Activated T-cell treated with anti-CD3 and anti-CD28 coated beads for 4 hours (primary cell): ENCODE measurements around the gene C2orf49.
"Not testable (repeated sequence)": the region's sequence is repeated elsewhere in the genome, so short reads cannot be mapped to it uniquely, and the experiment has no call there.

Experiments used
- DNase-seq: peaks from one replicate; pipeline ENCODE4 v3.0.0-alpha.2; 2020

Gene C2orf49

GRCh38 chr2:105321875-105322646, 15.3 kb upstream of the C2orf49 start:
- DNase-seq = no peak

GRCh38 chr2:105323111-105323510, 14.2 kb upstream of the C2orf49 start:
- no peak for DNase-seq

GRCh38 chr2:105324101-105324500, 13.2 kb upstream of the C2orf49 start:
- no peak for DNase-seq

GRCh38 chr2:105324732-105325131, 12.6 kb upstream of the C2orf49 start:
- no peak for DNase-seq

GRCh38 chr2:105325389-105325963, 11.9 kb upstream of the C2orf49 start:
- no peak for DNase-seq

- not testable (repeated sequence) for DNase-seq
These were observed 10.1 kb upstream of the C2orf49 start for GRCh38 chr2:105327271-105327670.

- no peak for DNase-seq
These were observed 9.7 kb upstream of the C2orf49 start for GRCh38 chr2:105327690-105328089.

GRCh38 chr2:105328281-105329196, 8.8 kb upstream of the C2orf49 start:
- no peak for DNase-seq

DNA sequence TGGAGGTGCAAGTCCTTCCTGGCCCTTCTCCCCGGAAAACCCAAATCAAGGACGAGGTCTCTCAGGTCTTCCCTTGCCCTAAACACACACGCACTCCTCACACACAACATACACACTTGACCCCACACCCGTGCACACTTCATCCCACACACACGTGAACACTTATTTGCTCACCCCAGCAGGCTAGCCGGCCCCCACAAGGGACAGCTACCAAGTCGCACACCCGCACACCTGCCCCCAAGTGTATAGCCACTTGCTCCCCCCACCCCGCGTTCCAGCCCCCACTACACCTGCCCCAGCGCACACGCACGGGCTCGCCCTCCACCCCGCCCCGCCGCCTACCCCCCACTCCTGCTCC, 8.2 kb upstream of the C2orf49 start:
- no peak for DNase-seq

GRCh38 chr2:105329561-105330495, 7.5 kb upstream of the C2orf49 start, which contains the start of gene TGFBRAP1:
Gene TGFBRAP1 (minus strand): TSS chr2:105329735. CDS start chr2:105308301, 21,434 bp downstream.
- peak; percentile 23 for DNase-seq

DNA sequence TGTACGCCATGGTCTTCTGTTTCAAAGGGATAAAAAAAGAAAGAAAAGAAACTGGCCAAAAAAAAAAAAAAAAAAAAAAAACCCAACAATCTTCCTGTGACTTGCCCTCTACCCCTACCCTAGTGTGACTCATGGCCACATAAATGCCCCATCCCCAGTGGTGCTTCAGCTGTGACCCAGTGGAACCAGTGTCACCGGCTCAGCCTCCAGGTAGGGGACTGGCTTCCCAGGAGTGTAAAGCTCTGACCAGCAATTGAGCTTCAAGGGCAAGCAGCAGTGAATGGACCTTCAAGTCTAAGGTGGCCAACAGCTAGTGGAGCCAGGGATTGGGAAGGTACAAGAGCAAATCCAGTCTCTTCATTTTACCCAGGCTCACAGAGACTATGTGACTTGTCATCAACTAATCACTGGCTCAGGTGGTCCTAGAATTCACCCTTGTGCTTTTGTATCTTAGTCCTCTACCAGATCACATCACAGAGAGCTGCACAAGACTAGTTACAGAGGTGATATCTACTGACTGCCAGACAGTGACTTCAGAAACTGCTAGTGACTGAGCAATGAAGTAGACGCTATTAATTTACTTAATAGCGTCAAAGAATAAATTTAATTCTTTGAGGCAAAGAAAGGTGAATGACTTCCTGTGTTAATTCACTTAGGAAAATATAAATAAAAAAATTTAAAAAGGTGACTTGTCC, 6.5 kb upstream of the C2orf49 start:
- DNase-seq = no peak

DNA sequence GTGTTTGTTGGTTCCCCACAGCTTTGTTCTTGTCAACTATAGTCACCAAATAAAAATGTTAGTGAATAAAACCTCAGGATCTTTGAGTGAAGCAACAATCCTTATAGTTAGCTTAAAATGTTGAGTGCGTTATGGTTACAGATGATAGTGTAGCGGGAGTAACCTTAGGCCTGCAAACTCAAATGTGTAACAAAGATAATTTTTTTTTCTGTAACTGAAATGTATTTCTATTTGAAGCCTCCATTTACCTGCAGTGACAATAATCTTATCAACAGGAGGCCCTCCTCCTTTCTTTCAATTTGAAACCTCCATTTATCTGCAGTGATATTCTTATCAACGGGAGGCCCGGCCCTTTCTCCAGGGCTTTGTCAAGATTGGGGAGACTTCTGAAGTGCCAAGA, 3.1 kb upstream of the C2orf49 start:
- no peak for DNase-seq

GRCh38 chr2:105335469-105335868, 1.9 kb upstream of the C2orf49 start:
- no peak for DNase-seq

GRCh38 chr2:105336786-105337121, 586 bp upstream of the C2orf49 start:
- DNase-seq = no peak

- no peak for DNase-seq
These were observed 663 bp downstream of the C2orf49 start for GRCh38 chr2:105338020-105338385.

DNA sequence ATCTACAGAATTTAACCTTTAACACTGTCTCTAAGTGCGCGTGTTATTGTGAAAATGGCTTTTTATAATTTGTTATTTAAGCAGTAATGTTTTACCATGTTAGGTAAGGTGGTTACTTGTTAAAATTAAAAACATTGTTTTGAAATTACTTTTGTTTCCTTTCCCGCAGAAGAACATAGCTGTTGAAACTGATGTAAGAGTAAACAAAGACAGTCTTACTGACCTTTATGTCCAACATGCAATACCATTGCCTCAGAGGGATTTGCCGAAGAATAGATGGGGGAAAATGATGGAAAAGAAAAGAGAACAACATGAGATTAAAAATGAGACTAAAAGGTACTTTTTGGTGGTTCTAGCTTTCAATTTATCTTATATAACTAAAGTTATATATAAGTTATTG, 2.1 kb downstream of the C2orf49 start:
- no peak for DNase-seq

DNA sequence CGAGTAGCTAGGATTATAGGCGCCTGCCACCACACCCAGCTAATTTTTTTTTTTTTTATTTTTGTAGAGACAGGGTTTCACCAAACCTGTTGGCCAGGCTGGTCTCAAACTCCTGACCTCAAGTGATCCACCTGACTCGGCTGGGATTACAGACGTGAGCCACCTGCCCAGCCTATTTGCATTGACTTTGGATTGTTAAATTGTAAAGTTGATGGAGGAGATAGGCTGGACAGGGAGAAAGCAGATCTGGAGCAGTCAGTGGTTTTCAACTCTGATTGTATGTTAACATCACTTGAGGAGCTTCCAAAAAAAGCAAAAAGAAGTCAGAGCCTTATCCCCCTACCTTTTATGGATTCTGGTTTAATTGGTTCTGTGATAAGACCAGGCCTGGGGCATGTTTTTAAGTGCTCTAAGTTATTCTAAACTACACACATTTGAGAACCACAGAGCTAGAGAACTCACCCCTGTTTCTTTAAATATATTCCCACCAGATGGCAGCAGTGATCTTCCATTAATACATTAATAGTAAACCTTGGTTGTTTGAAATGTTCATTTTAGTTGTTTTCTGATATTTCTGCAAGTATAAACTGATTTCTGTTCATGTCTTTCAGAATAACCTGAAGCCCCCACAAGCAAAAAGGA, 7.5 kb downstream of the C2orf49 start:
- DNase-seq = no peak

DNA sequence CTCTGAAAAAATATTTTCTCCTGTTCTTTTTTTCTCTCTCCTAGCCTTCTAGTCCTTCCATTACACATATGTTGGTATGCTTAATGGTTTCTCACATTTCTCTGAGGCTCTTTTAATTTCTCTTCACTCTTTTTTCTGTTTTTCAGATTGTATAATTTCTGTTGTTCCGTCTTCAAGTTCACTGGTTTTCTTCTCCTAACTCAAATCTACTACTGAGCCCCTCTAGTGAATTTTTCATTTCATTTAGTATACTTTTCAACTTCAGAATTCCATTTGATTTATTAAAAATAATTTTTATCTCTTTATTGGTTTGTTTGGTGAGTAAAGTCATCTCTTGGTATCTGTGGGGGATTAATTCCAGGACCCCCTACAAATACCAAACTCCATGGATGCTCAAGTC, 19.8 kb downstream of the C2orf49 start:
- no peak for DNase-seq

DNA sequence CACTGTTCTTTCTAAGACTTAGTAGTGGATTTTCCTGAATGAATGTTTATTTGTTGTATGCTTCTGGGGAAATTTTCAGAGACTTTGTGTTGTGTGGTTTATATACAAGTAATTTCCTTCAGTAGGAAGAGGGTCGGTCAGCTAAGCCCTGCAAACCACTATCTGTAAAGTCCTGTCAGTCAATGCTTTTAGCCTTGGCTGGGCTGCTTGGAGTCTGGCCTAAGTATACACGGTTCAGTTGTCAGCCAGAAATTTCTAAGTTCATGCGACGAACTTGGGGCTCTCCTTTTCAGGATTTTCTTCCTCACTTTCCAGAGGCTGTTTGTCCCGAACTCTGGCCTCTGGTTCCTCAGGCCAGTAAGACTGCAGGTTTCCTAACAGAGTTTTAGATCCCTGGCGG, 21.3 kb downstream of the C2orf49 start:
- DNase-seq = no peak

DNA sequence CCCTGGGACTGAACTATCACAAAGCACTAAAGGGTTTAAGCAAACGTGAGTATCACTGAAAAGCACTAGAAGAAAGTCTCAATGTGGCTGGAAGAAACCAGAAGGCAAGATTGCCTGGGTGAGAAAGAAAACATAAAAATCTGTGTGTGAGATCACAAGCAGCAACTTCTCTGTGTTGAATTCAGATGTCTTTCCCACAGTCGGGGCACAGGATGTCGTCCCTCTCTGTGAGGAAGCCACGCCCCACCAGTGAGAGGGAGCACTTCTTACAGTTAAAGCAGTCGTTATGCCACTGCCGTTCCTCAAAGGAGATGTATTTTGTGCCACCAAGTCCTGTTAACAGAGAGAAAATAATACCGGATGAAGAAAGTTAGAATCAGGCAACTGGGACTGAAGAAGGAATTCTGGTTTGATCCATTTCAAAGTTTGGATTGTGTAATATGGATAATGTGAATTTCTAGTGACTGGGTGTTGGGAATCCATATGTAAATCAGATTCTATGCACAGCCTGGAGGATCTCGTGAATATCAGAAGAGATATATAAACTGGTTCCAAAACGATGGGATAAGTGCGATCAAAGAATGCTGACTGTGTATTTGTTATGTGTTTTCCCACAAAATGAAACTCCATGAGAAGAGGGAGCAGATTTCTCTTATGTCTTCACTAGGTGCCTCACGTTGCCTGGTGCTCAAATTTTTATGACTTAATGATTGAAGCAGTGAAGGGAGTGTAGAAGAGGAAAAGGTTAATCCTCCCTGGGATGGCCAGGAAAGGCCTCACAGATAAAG, 24.0 kb downstream of the C2orf49 start:
- DNase-seq = peak; percentile 9
